ENCODE results near the gene CLDN11. TPM values are rescaled to one million over a fixed set of nuclear protein-coding genes. Genes with fewer than 3 reads are reported as not detected.

CLDN11 gene
- total and polyA plus RNA-seq, 4 donors, result 0.28 to 3.3 (median 1.9) TPM

DNA sequence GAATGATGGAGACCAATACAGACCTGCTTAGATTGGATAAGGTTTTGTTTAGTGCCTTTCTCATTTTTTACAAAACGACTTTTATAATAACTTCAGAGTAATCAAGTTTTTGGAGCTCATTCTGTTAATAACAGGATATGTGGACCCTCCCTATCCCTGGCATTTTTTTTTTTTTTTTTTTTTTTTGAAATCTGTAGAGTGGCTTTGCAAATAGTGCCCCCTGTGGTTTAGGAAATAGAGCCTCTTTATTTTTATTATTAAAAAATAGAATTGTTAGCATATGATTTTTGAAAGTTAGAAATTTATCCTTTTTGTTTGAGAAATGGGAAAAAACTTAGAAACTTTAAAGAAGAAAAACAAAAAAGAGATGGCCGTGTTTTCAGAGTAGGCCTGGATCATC lies 49.7 kb upstream of the CLDN11 start:
- Histone ChIP-seq H3K36me3 (ENCODE audit: control insufficient read depth in 4 of 4, insufficient read depth in 3 of 4, low read depth in 1 of 4, low read length in 3 of 4) (peaks cover 0 to 3% (median 1%) of the 10 kb centered on the region in 4 donors), H3K9ac (ENCODE audit: low read depth in 1 of 2, low read length in 2 of 2) (no peak overlapping the region), H3K27me3 (ENCODE audit: control insufficient read depth in 4 of 4, insufficient read depth in 4 of 4, low read length in 3 of 4) (no peaks in the 10 kb centered on the region), H3K4me1 (ENCODE audit: control insufficient read depth in 4 of 4, insufficient read depth in 4 of 4, low read length in 3 of 4) (peaks cover 2 to 19% (median 11%) of the 10 kb centered on the region in 4 donors), H3K9me3 (ENCODE audit: control insufficient read depth in 4 of 4, low read length in 3 of 4) (no peaks in the 10 kb centered on the region), H3K4me3 (ENCODE audit: low read depth in 1 of 3, low read length in 3 of 3) (no peak overlapping the region), H3K27ac (ENCODE audit: low read depth in 1 of 2, low read length in 2 of 2) (no peak overlapping the region)
- no peak for DNase-seq (ENCODE audit: low spot score)
- WGBS, result 78% methylated on average over 2 of the region's 2 CpGs
- TF ChIP-seq JUND (IDR thresholded peaks at IDR 0.05) (no peak), SP1 (IDR thresholded peaks at IDR 0.05) (no peak), TAF1 (conservative IDR thresholded peaks at IDR 0.05) (no peak), RAD21 (IDR thresholded peaks at IDR 0.05) (peak; percentile 45 to 57)

- 74% methylated on average over 2 of the region's 2 CpGs for WGBS
- Histone ChIP-seq H3K4me3 (ENCODE audit: low read depth in 1 of 3, low read length in 3 of 3) (no peak overlapping the region), H3K36me3 (ENCODE audit: control insufficient read depth in 4 of 4, insufficient read depth in 3 of 4, low read depth in 1 of 4, low read length in 3 of 4) (peaks cover 0 to 5% (median 1%) of the 10 kb centered on the region in 4 donors), H3K9ac (ENCODE audit: low read depth in 1 of 2, low read length in 2 of 2) (no peak overlapping the region), H3K9me3 (ENCODE audit: control insufficient read depth in 4 of 4, low read length in 3 of 4) (no peaks in the 10 kb centered on the region), H3K27me3 (ENCODE audit: control insufficient read depth in 4 of 4, insufficient read depth in 4 of 4, low read length in 3 of 4) (no peaks in the 10 kb centered on the region), H3K27ac (ENCODE audit: low read depth in 1 of 2, low read length in 2 of 2) (no peak overlapping the region), H3K4me1 (ENCODE audit: control insufficient read depth in 4 of 4, insufficient read depth in 4 of 4, low read length in 3 of 4) (peaks cover 0 to 6% (median 2%) of the 10 kb centered on the region in 4 donors)
- TF ChIP-seq JUND (IDR thresholded peaks at IDR 0.05), result no peak
- no peak for TF ChIP-seq EGR1 (IDR thresholded peaks at IDR 0.05; ENCODE audit: low read depth in 2 of 2)
- TF ChIP-seq HNF4G (IDR thresholded peaks at IDR 0.05), result no peak
- TF ChIP-seq HNF4A (conservative IDR thresholded peaks at IDR 0.05), result no peak
- TF ChIP-seq NR2F2 (IDR thresholded peaks at IDR 0.05), result no peak
- TF ChIP-seq RXRA (IDR thresholded peaks at IDR 0.05), result no peak
- no peak for DNase-seq (ENCODE audit: low spot score)
Measured at GRCh38 chr3:170372190-170372879, 46.3 kb upstream of the CLDN11 start.

DNA sequence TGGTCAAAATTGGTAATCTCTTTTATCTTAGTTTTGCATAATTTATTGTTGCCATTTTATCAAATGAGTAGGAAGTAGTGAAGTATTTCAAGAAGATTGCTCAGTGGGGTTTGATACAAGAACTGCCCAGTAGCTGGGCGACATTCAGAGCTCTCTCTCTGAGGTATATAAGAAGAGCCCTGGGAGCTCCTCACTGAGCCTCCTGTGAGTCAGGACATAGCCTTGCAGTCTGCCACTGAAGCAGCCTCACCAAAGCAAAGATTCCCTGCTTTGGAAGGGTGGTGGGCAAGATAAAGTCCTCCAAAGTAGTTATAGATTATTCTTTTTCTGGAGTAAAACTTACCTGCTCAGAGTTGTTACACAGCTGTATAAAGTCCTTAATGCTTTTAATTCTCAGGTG lies 35.1 kb upstream of the CLDN11 start:
- no peak overlapping the region for H3K9ac ChIP-seq (ENCODE audit: low read depth in 1 of 2, low read length in 2 of 2)
- H3K36me3 ChIP-seq (ENCODE audit: control insufficient read depth in 4 of 4, insufficient read depth in 3 of 4, low read depth in 1 of 4, low read length in 3 of 4), result peaks cover 8 to 51% (median 35%) of the 10 kb centered on the region in 4 donors
- TF ChIP-seq NR2F2 (IDR thresholded peaks at IDR 0.05), result no peak
- TF ChIP-seq MAX (IDR thresholded peaks at IDR 0.05), result no peak
- TF ChIP-seq EGR1 (IDR thresholded peaks at IDR 0.05; ENCODE audit: low read depth in 2 of 2), result no peak
- TF ChIP-seq CTCF (IDR thresholded peaks at IDR 0.05; ENCODE audit: low read depth, low read length, missing input control), result no peak
- TF ChIP-seq TAF1 (conservative IDR thresholded peaks at IDR 0.05), result no peak
- TF ChIP-seq, protein P1, sequence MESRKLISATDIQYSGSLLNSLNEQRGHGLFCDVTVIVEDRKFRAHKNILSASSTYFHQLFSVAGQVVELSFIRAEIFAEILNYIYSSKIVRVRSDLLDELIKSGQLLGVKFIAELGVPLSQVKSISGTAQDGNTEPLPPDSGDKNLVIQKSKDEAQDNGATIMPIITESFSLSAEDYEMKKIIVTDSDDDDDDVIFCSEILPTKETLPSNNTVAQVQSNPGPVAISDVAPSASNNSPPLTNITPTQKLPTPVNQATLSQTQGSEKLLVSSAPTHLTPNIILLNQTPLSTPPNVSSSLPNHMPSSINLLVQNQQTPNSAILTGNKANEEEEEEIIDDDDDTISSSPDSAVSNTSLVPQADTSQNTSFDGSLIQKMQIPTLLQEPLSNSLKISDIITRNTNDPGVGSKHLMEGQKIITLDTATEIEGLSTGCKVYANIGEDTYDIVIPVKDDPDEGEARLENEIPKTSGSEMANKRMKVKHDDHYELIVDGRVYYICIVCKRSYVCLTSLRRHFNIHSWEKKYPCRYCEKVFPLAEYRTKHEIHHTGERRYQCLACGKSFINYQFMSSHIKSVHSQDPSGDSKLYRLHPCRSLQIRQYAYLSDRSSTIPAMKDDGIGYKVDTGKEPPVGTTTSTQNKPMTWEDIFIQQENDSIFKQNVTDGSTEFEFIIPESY (IDR thresholded peaks at IDR 0.05), result no peak
- TF ChIP-seq, protein P2, sequence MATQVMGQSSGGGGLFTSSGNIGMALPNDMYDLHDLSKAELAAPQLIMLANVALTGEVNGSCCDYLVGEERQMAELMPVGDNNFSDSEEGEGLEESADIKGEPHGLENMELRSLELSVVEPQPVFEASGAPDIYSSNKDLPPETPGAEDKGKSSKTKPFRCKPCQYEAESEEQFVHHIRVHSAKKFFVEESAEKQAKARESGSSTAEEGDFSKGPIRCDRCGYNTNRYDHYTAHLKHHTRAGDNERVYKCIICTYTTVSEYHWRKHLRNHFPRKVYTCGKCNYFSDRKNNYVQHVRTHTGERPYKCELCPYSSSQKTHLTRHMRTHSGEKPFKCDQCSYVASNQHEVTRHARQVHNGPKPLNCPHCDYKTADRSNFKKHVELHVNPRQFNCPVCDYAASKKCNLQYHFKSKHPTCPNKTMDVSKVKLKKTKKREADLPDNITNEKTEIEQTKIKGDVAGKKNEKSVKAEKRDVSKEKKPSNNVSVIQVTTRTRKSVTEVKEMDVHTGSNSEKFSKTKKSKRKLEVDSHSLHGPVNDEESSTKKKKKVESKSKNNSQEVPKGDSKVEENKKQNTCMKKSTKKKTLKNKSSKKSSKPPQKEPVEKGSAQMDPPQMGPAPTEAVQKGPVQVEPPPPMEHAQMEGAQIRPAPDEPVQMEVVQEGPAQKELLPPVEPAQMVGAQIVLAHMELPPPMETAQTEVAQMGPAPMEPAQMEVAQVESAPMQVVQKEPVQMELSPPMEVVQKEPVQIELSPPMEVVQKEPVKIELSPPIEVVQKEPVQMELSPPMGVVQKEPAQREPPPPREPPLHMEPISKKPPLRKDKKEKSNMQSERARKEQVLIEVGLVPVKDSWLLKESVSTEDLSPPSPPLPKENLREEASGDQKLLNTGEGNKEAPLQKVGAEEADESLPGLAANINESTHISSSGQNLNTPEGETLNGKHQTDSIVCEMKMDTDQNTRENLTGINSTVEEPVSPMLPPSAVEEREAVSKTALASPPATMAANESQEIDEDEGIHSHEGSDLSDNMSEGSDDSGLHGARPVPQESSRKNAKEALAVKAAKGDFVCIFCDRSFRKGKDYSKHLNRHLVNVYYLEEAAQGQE (IDR thresholded peaks at IDR 0.05), result no peak
- TF ChIP-seq HNF4A (conservative IDR thresholded peaks at IDR 0.05), result no peak
- no peak for TF ChIP-seq FOXA1 (IDR thresholded peaks at IDR 0.05)
- TF ChIP-seq ATF3 (IDR thresholded peaks at IDR 0.05), result no peak
- no peaks in the 10 kb centered on the region for H3K27me3 ChIP-seq (ENCODE audit: control insufficient read depth in 4 of 4, insufficient read depth in 4 of 4, low read length in 3 of 4)
- H3K9me3 ChIP-seq (ENCODE audit: control insufficient read depth in 4 of 4, low read length in 3 of 4), result no peaks in the 10 kb centered on the region
- H3K4me1 ChIP-seq (ENCODE audit: control insufficient read depth in 4 of 4, insufficient read depth in 4 of 4, low read length in 3 of 4), result no peaks in the 10 kb centered on the region
- no peak overlapping the region for H3K4me3 ChIP-seq (ENCODE audit: low read depth in 1 of 3, low read length in 3 of 3)
- H3K27ac ChIP-seq (ENCODE audit: low read depth in 1 of 2, low read length in 2 of 2), result no peak overlapping the region
- DNase-seq (ENCODE audit: low spot score), result no peak
- WGBS, result 93% methylated on average over 1 of the region's 1 CpG
